Measurements from ENCODE around the gene TMPRSS6. TPM values are rescaled to one million over a fixed set of nuclear protein-coding genes. Genes with fewer than 3 reads are reported as not detected.

Gene TMPRSS6
- total RNA-seq, 2 donors from 2014 or later, result 0.33 to 0.52 TPM

- no peak overlapping the region for H3K27ac ChIP-seq
Observed at GRCh38 chr22:37122598-37123180, 13.2 kb upstream of the TMPRSS6 start.

DNA sequence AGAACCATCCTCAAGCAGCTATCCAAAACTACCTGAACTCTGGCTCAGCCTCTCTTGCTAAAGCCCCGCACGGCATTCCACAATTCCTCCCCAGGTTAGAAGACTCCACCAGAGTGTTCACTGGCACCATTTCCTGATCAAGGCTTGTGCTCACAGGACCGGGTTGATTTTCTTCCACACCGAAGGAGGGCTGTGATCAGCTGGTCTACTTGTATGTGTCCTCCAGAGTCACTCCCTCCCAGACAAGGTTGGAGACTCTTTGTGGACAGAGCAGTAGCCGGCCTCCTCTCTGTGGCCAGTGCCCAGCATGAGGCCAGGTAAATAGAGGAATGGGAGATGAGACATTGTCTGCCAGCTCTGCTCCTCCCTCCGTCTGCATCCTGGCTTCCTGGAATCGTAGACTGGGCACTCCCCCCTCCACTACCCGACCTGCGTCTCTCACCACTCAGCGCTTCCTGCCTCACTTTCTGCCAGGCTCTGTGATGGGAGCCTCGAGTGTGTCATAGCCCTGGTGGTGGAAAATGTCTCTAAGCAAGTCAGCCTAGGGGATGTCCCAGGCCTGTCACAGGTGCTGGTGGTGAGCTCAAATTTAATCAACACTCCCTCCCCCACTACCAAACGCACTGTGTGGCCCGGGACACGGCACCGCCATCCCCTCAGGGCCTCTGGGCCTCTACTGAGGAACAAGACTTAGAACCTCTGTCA lies 12.5 kb upstream of the TMPRSS6 start:
- Histone ChIP-seq H3K36me3 (replicated peaks in 1 of 2; ENCODE audit: insufficient read depth in 1 of 2, low read depth in 2 of 2) (no peaks in the 10 kb centered on the region), H3K27ac (no peak overlapping the region), H3K4me3 (no peak overlapping the region), H3K4me1 (no peaks in the 10 kb centered on the region), H3K27me3 (no peaks in the 10 kb centered on the region), H3K9me3 (no peaks in the 10 kb centered on the region)
- WGBS, 2 donors, result 42 to 46% methylated on average over 11 to 15 of the region's 15 CpGs
- TF ChIP-seq POLR2A (IDR thresholded peaks at IDR 0.05) (no peak), CTCF (IDR thresholded peaks at IDR 0.05) (no peak)
- ATAC-seq (no peak), DNase-seq (peak in 1 of 4 donors; percentile 44)
- intact Hi-C loops (cut with DNase I), result no loop called here

More at GRCh38 chr22:37122598-37123180, 13.2 kb upstream of the TMPRSS6 start:
- Histone ChIP-seq H3K36me3 (replicated peaks in 1 of 2; ENCODE audit: insufficient read depth in 1 of 2, low read depth in 2 of 2) (no peaks in the 10 kb centered on the region), H3K4me1 (no peaks in the 10 kb centered on the region), H3K27me3 (no peaks in the 10 kb centered on the region), H3K9me3 (no peaks in the 10 kb centered on the region), H3K4me3 (no peak overlapping the region)
- DNase-seq (no peak), ATAC-seq (no peak)
- no peak for TF ChIP-seq POLR2A (IDR thresholded peaks at IDR 0.05)
- no peak for TF ChIP-seq CTCF (IDR thresholded peaks at IDR 0.05)
- intact Hi-C loops (cut with DNase I), result no loop called here
- 86 to 90% methylated on average over 2 to 3 of the region's 3 CpGs for WGBS, 2 donors

DNA sequence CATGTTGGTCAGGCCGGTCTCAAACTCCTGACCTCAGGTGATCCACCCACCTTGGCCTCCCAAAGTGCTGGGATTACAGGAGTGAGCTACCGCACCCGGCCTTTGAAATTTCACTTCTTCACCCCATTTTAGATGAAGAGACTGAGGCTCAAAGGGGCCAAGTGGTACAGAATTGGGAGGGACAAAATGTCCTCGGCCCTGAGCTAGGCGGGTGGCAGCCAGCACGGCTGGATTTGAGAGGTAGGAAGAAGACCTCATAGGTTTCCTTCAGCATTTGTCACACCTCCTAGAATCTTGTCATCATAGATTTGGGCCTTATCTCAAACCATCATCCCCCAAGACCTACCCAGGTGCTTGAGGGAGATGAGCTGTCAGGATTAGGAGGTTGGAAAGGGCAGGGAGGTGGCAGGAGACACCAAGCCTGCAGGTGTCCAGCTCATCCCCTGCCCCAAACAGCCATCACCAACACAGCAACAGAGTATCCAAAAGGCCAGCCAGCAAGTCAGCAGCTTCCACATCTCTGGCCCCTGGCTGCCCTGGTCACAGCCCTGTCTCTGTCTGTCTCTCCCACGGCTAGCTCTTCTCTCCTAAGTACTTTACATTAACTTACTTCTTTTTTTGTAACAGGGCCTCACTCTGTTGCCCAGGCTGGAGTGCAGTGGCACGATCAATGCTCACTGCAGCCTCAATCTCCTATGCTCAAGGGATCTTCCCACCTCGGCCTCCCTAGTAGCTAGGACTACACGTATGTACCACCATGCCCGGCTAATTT lies 11.2 kb upstream of the TMPRSS6 start:
- DNase-seq (no peak), ATAC-seq (no peak)
- Histone ChIP-seq H3K36me3 (replicated peaks in 1 of 2; ENCODE audit: insufficient read depth in 1 of 2, low read depth in 2 of 2) (no peaks in the 10 kb centered on the region), H3K27me3 (no peaks in the 10 kb centered on the region), H3K27ac (no peak overlapping the region), H3K4me1 (no peaks in the 10 kb centered on the region), H3K4me3 (no peak overlapping the region), H3K9me3 (no peaks in the 10 kb centered on the region)
- intact Hi-C loops (cut with DNase I), result no loop called here
- 84 to 90% methylated on average over 11 of the region's 11 CpGs for WGBS, 2 donors
- TF ChIP-seq POLR2A (IDR thresholded peaks at IDR 0.05), result no peak

- Histone ChIP-seq H3K36me3 (replicated peaks in 1 of 2; ENCODE audit: insufficient read depth in 1 of 2, low read depth in 2 of 2) (no peaks in the 10 kb centered on the region), H3K4me1 (no peaks in the 10 kb centered on the region), H3K9me3 (no peaks in the 10 kb centered on the region), H3K4me3 (no peak overlapping the region), H3K27ac (no peak overlapping the region), H3K27me3 (no peaks in the 10 kb centered on the region)
- ATAC-seq (no peak), DNase-seq (no peak)
- no peak for TF ChIP-seq POLR2A (IDR thresholded peaks at IDR 0.05)
- no peak for TF ChIP-seq CTCF (IDR thresholded peaks at IDR 0.05)
- WGBS, 2 donors, result 80 to 83% methylated on average over 13 of the region's 13 CpGs
- intact Hi-C loops (cut with DNase I), result no loop called here
Observed at GRCh38 chr22:37119872-37120271, 10.4 kb upstream of the TMPRSS6 start.

DNA sequence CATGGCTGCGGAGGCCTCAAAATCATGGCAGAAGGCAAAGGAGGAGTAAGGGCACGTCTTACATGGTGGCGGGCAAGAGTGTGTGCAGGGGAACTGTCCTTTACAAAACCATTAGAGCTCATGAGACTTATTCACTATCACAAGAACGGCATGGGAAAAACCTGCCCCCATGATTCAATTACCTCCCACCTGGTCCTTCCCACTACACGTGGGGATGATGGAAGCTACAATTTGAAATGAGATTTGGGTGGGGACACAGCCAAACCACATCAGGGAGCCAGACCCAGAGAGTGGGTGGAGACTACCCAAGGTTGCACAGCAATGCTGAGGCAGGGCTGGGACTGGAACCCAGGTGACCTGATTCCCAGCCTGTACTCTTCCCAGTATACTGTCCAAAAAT lies 8.6 kb upstream of the TMPRSS6 start:
- Histone ChIP-seq H3K27ac (no peak overlapping the region), H3K4me1 (no peaks in the 10 kb centered on the region), H3K27me3 (no peaks in the 10 kb centered on the region), H3K4me3 (no peak overlapping the region), H3K9me3 (no peaks in the 10 kb centered on the region), H3K36me3 (replicated peaks in 1 of 2; ENCODE audit: insufficient read depth in 1 of 2, low read depth in 2 of 2) (no peaks in the 10 kb centered on the region)
- intact Hi-C loops (cut with DNase I), result no loop called here
- no peak for ATAC-seq
- WGBS, 2 donors, result 78 to 84% methylated on average over 5 of the region's 5 CpGs
- no peak for DNase-seq
- TF ChIP-seq POLR2A (IDR thresholded peaks at IDR 0.05), result no peak
- no peak for TF ChIP-seq CTCF (IDR thresholded peaks at IDR 0.05)
